HEK293 (cell line): ENCODE results near the gene CTCFL.

Experiments
- CTCF ChIA-PET: fragments of 350-600 bp; formaldehyde crosslinking; extraction: SDS; loops from one replicate; lab custom pipeline; 2021; ENCODE audit warnings: antibody characterized with exemption; lab: Yijun Ruan, JAX
- POLR2A ChIA-PET: fragments of 300-600 bp; formaldehyde crosslinking; extraction: SDS; loops from one replicate; lab custom pipeline; 2020; ENCODE audit warnings: antibody characterized with exemption, inconsistent platforms; lab: Yijun Ruan, JAX
- H3K27ac ChIP-seq: fragments of 200-500 bp; sonication (Bioruptor generic); 2 replicates; pipeline ENCODE4 v1.5.1; 2014; ENCODE audit warnings: low read depth, low read length, control low read depth, inconsistent platforms; ENCODE audit errors: extremely low read depth
- H3K36me3 ChIP-seq, 2 experiments: fragments of 200-500 bp in 1 of 2; sonication (Bioruptor generic) in 1 of 2; 1 replicate in 1 of 2; 2 replicates in 1 of 2; pipeline ENCODE4 v1.5.1; 2014 to 2017; ENCODE audit warnings: inconsistent platforms in 2 of 2, low read length in 2 of 2; ENCODE audit not compliant: control insufficient read depth in 2 of 2, insufficient read depth in 1 of 2
- H3K4me1 ChIP-seq: fragments of 200-500 bp; sonication (Bioruptor generic); 2 replicates; pipeline ENCODE4 v1.5.1; 2014; ENCODE audit warnings: mild to moderate bottlenecking, low read length, inconsistent platforms; ENCODE audit not compliant: control insufficient read depth, insufficient read depth
- H3K4me3 ChIP-seq: 2 replicates; pipeline ENCODE4 v1.5.1; 2011; ENCODE audit warnings: low read depth, mild to moderate bottlenecking, control low read depth, low read length, moderate library complexity
- H3K9me3 ChIP-seq: fragments of 200-500 bp; sonication (Bioruptor generic); 2 replicates; pipeline ENCODE4 v1.5.1; 2014; ENCODE audit warnings: low read depth, low read length, inconsistent platforms; ENCODE audit not compliant: control insufficient read depth, insufficient read depth
- FEZF1 ChIP-seq: fragments of 450-650 bp; formaldehyde crosslinking; IDR thresholded peaks from 2 replicates; pipeline ENCODE4 v1.5.1; 2016; ENCODE audit warnings: missing biosample characterization, missing genetic modification characterization
- GFI1B ChIP-seq: fragments of 450-650 bp; formaldehyde crosslinking; IDR thresholded peaks from 2 replicates; pipeline ENCODE4 v1.5.1; 2016; ENCODE audit warnings: missing biosample characterization, missing genetic modification characterization
- HOXD13 ChIP-seq: sonication (generic); formaldehyde crosslinking; IDR thresholded peaks from 2 replicates; pipeline ENCODE4 v1.8.0; 2022; ENCODE audit warnings: missing genetic modification reagents, borderline replicate concordance
- IKZF3 ChIP-seq: fragments of 450-650 bp; IDR thresholded peaks from 2 replicates; pipeline ENCODE4 v1.5.0; 2018; ENCODE audit warnings: missing biosample characterization, mild to moderate bottlenecking, missing genetic modification characterization, moderate library complexity
- KLF9 ChIP-seq: fragments of 450-650 bp; formaldehyde crosslinking; IDR thresholded peaks from 2 replicates; pipeline ENCODE4 v1.5.1; 2016; ENCODE audit warnings: missing biosample characterization, missing genetic modification characterization, low read depth
- MZF1 ChIP-seq: fragments of 450-650 bp; formaldehyde crosslinking; IDR thresholded peaks from 2 replicates; pipeline ENCODE4 v1.5.1; 2017; ENCODE audit warnings: missing biosample characterization, missing genetic modification characterization, borderline replicate concordance
- PRDM4 ChIP-seq: fragments of 450-650 bp; formaldehyde crosslinking; IDR thresholded peaks from 2 replicates; pipeline ENCODE4 v1.5.1; 2017; ENCODE audit warnings: missing biosample characterization, missing genetic modification characterization
- PRDM6 ChIP-seq: fragments of 450-650 bp; formaldehyde crosslinking; IDR thresholded peaks from 2 replicates; pipeline ENCODE4 v1.5.1; 2017; ENCODE audit warnings: missing biosample characterization, missing genetic modification characterization
- SP2 ChIP-seq: fragments of 450-650 bp; formaldehyde crosslinking; IDR thresholded peaks from 2 replicates; pipeline ENCODE4 v1.5.1; 2016; ENCODE audit warnings: missing biosample characterization, missing genetic modification characterization
- TCF7L2 ChIP-seq: IDR thresholded peaks from 2 replicates; pipeline ENCODE4 v1.6.1; 2011; ENCODE audit warnings: low read depth, mild to moderate bottlenecking, inconsistent platforms, low read length, moderate library complexity, borderline replicate concordance
- ZBTB20 ChIP-seq: fragments of 450-650 bp; formaldehyde crosslinking; IDR thresholded peaks from 2 replicates; pipeline ENCODE4 v1.5.1; 2016; ENCODE audit warnings: missing biosample characterization, missing genetic modification characterization
- ZBTB26 ChIP-seq: fragments of 450-650 bp; formaldehyde crosslinking; optimal IDR thresholded peaks from 2 replicates; pipeline ENCODE3; 2016; ENCODE audit warnings: missing biosample characterization, mild to moderate bottlenecking, missing genetic modification characterization
- ZBTB8A ChIP-seq: fragments of 450-650 bp; formaldehyde crosslinking; IDR thresholded peaks from 2 replicates; pipeline ENCODE4 v1.5.1; 2016; ENCODE audit warnings: missing biosample characterization, missing genetic modification characterization
- ZNF10 ChIP-seq: fragments of 450-650 bp; formaldehyde crosslinking; IDR thresholded peaks from 2 replicates; pipeline ENCODE4 v1.5.1; 2017; ENCODE audit warnings: missing biosample characterization, missing genetic modification characterization
- ZNF114 ChIP-seq: fragments of 450-650 bp; formaldehyde crosslinking; IDR thresholded peaks from 2 replicates; pipeline ENCODE4 v1.5.0; 2017; ENCODE audit warnings: missing biosample characterization, missing genetic modification characterization
- ZNF174 ChIP-seq: fragments of 450-650 bp; formaldehyde crosslinking; IDR thresholded peaks from 2 replicates; pipeline ENCODE4 v1.5.0; 2017; ENCODE audit warnings: missing biosample characterization, mild to moderate bottlenecking, missing genetic modification characterization
- ZNF184 ChIP-seq: fragments of 450-650 bp; IDR thresholded peaks from 2 replicates; pipeline ENCODE4 v1.5.1; 2018; ENCODE audit warnings: missing biosample characterization, mild to moderate bottlenecking, missing genetic modification characterization
- ZNF223 ChIP-seq: fragments of 450-650 bp; formaldehyde crosslinking; IDR thresholded peaks from 2 replicates; pipeline ENCODE4 v1.5.1; 2016; ENCODE audit warnings: missing biosample characterization, missing genetic modification characterization
- ZNF324 ChIP-seq: fragments of 450-650 bp; formaldehyde crosslinking; IDR thresholded peaks from 2 replicates; pipeline ENCODE4 v1.5.1; 2016; ENCODE audit warnings: missing biosample characterization, missing genetic modification characterization
- ZNF350 ChIP-seq: fragments of 450-650 bp; formaldehyde crosslinking; IDR thresholded peaks from 2 replicates; pipeline ENCODE4 v1.5.0; 2017; ENCODE audit warnings: missing biosample characterization, mild to moderate bottlenecking, missing genetic modification characterization
- ZNF426 ChIP-seq: fragments of 450-650 bp; formaldehyde crosslinking; IDR thresholded peaks from 2 replicates; pipeline ENCODE4 v1.5.1; 2017; ENCODE audit warnings: missing biosample characterization, missing genetic modification characterization, mild to moderate bottlenecking, inconsistent platforms, moderate library complexity
- ZNF513 ChIP-seq: fragments of 450-650 bp; IDR thresholded peaks from 2 replicates; pipeline ENCODE4 v1.5.1; 2018; ENCODE audit warnings: missing biosample characterization, missing genetic modification characterization
- ZNF530 ChIP-seq: fragments of 450-650 bp; formaldehyde crosslinking; IDR thresholded peaks from 2 replicates; pipeline ENCODE4 v1.5.1; 2016; ENCODE audit warnings: low read depth, missing biosample characterization, missing genetic modification characterization
- ZNF571 ChIP-seq: fragments of 450-650 bp; formaldehyde crosslinking; IDR thresholded peaks from 2 replicates; pipeline ENCODE4 v1.5.0; 2017; ENCODE audit warnings: missing biosample characterization, missing genetic modification characterization
- ZNF610 ChIP-seq: fragments of 450-650 bp; formaldehyde crosslinking; IDR thresholded peaks from 2 replicates; pipeline ENCODE4 v1.5.1; 2016; ENCODE audit warnings: missing biosample characterization, missing genetic modification characterization, borderline replicate concordance
- ZNF623 ChIP-seq: fragments of 450-650 bp; formaldehyde crosslinking; IDR thresholded peaks from 2 replicates; pipeline ENCODE4 v1.5.1; 2016; ENCODE audit warnings: missing biosample characterization, missing genetic modification characterization
- ZNF624 ChIP-seq: fragments of 450-650 bp; formaldehyde crosslinking; IDR thresholded peaks from 2 replicates; pipeline ENCODE4 v1.5.1; 2017; ENCODE audit warnings: missing biosample characterization, missing genetic modification characterization
- ZNF654 ChIP-seq: fragments of 450-650 bp; formaldehyde crosslinking; IDR thresholded peaks from 2 replicates; pipeline ENCODE4 v1.5.1; 2016; ENCODE audit warnings: low read depth, missing biosample characterization, missing genetic modification characterization
- ZNF670 ChIP-seq: fragments of 450-650 bp; formaldehyde crosslinking; IDR thresholded peaks from 2 replicates; pipeline ENCODE4 v1.5.1; 2016; ENCODE audit warnings: missing biosample characterization, missing genetic modification characterization, low read depth
- ZNF843 ChIP-seq: fragments of 450-650 bp; formaldehyde crosslinking; IDR thresholded peaks from 2 replicates; pipeline ENCODE4 v1.5.1; 2016; ENCODE audit warnings: missing biosample characterization, missing genetic modification characterization

CTCFL gene

GRCh38 chr20:57460781-57461465 is 64.0 kb downstream of the CTCFL start (continued):
- TF ChIP-seq ZBTB26 = no peak
- TF ChIP-seq ZNF114 (tag by site-specific recombination) = no peak
- no peak for TF ChIP-seq ZNF530 (tag by site-specific recombination)
- no peak for TF ChIP-seq ZNF623 (tag by site-specific recombination)

GRCh38 chr20:57459897-57460296 is 65.0 kb downstream of the CTCFL start:
- CTCF ChIA-PET = interaction anchor here (0.5 kb wide), 1 partner anchor 729 kb away, joined by 4 read pairs; no protein-coding TSS in a partner anchor
- no peak for TF ChIP-seq ZNF610 (tag by site-specific recombination)
- no peak for TF ChIP-seq ZNF223 (tag by site-specific recombination)
- no peak for TF ChIP-seq ZBTB8A (tag by site-specific recombination)
- no peak for TF ChIP-seq PRDM6 (tag by site-specific recombination)
- no peak for TF ChIP-seq ZNF513 (tag by site-specific recombination)
- TF ChIP-seq HOXD13 (CRISPR knock-in tag) = no peak
- TF ChIP-seq ZNF174 (tag by site-specific recombination) = no peak
- TF ChIP-seq TCF7L2 = no peak
- TF ChIP-seq ZNF843 = no peak
- no peak for TF ChIP-seq GFI1B (tag by site-specific recombination)
- TF ChIP-seq ZNF10 = no peak
- TF ChIP-seq ZBTB20 = no peak
- TF ChIP-seq ZNF350 (tag by site-specific recombination) = no peak
- no peak for TF ChIP-seq ZNF426
- no peak for TF ChIP-seq ZNF624 (tag by site-specific recombination)
- no peak for TF ChIP-seq KLF9 (tag by site-specific recombination)
- H3K27ac ChIP-seq = no peak overlapping the region

GRCh38 chr20:57459278-57459677 is 65.7 kb downstream of the CTCFL start:
- POLR2A ChIA-PET = no interaction called here
- H3K27ac ChIP-seq = no peak overlapping the region
- no peaks in the 10 kb centered on the region for H3K9me3 ChIP-seq
- CTCF ChIA-PET = no interaction called here
- no peaks in the 10 kb centered on the region for H3K36me3 ChIP-seq
- H3K4me3 ChIP-seq = no peak overlapping the region
- no peaks in the 10 kb centered on the region for H3K4me1 ChIP-seq
- TF ChIP-seq ZNF571 (tag by site-specific recombination) = no peak
- no peak for TF ChIP-seq SP2 (tag by site-specific recombination)
- no peak for TF ChIP-seq MZF1 (tag by site-specific recombination)
- no peak for TF ChIP-seq ZNF184 (tag by site-specific recombination)
- no peak for TF ChIP-seq ZNF114 (tag by site-specific recombination)
- TF ChIP-seq ZNF324 = no peak
- no peak for TF ChIP-seq ZNF654 (tag by site-specific recombination)
- no peak for TF ChIP-seq PRDM4 (tag by site-specific recombination)
- TF ChIP-seq IKZF3 (tag by site-specific recombination) = no peak
- no peak for TF ChIP-seq ZNF670 (tag by site-specific recombination)
- no peak for TF ChIP-seq FEZF1 (tag by site-specific recombination)

More at GRCh38 chr20:57459897-57460296, 65.0 kb downstream of the CTCFL start:
- POLR2A ChIA-PET = no interaction called here
- no peak overlapping the region for H3K4me3 ChIP-seq
- H3K9me3 ChIP-seq = no peaks in the 10 kb centered on the region
- H3K36me3 ChIP-seq = no peaks in the 10 kb centered on the region
- no peaks in the 10 kb centered on the region for H3K4me1 ChIP-seq
